ENCODE results near the gene ZNF800.
"Not testable (repeated sequence)": the region's sequence is repeated elsewhere in the genome, so short reads cannot be mapped to it uniquely, and the experiment has no call there.

Gene ZNF800

GRCh38 chr7:127409629-127410028 lies 17.1 kb upstream of the ZNF800 start:
- in situ Hi-C loops (cut with MboI; ENCODE audit: low pct_unique_long_range_greater_than_20kb, low sequenced_read_pairs, unreplicated experiment) = loop anchor here (5.0 kb wide), 1 partner anchor 62 kb away; no protein-coding TSS in a partner anchor
- DNase-seq (ENCODE audit: low spot score) = no peak
- peak; percentile 23 for TF ChIP-seq CTCF (IDR thresholded peaks at IDR 0.05; ENCODE audit: extremely low read depth, insufficient read depth, missing control alignments)

- peak; percentile 38 for DNase-seq (ENCODE audit: low spot score)
- in situ Hi-C loops (cut with MboI; ENCODE audit: low pct_unique_long_range_greater_than_20kb, low sequenced_read_pairs, unreplicated experiment) = no loop called here
- no peak for TF ChIP-seq CTCF (IDR thresholded peaks at IDR 0.05; ENCODE audit: extremely low read depth, insufficient read depth, missing control alignments)
Observed at GRCh38 chr7:127404286-127405072, 12.0 kb upstream of the ZNF800 start.

GRCh38 chr7:127396184-127396583 lies 3.7 kb upstream of the ZNF800 start:
- peak; percentile 18 for DNase-seq (ENCODE audit: low spot score)
- no peak for TF ChIP-seq CTCF (IDR thresholded peaks at IDR 0.05; ENCODE audit: extremely low read depth, insufficient read depth, missing control alignments)
- in situ Hi-C loops (cut with MboI; ENCODE audit: low pct_unique_long_range_greater_than_20kb, low sequenced_read_pairs, unreplicated experiment) = no loop called here

GRCh38 chr7:127395104-127395503 lies 2.6 kb upstream of the ZNF800 start:
- in situ Hi-C loops (cut with MboI; ENCODE audit: low pct_unique_long_range_greater_than_20kb, low sequenced_read_pairs, unreplicated experiment); DNase-seq (ENCODE audit: low spot score): not testable (repeated sequence)

- no peak for TF ChIP-seq CTCF (IDR thresholded peaks at IDR 0.05; ENCODE audit: extremely low read depth, insufficient read depth, missing control alignments)
- DNase-seq (ENCODE audit: low spot score) = no peak
- in situ Hi-C loops (cut with MboI; ENCODE audit: low pct_unique_long_range_greater_than_20kb, low sequenced_read_pairs, unreplicated experiment) = no loop called here
Observed at GRCh38 chr7:127393368-127394058, 1.0 kb upstream of the ZNF800 start.

GRCh38 chr7:127392182-127392565 lies 334 bp downstream of the ZNF800 start:
- in situ Hi-C loops (cut with MboI; ENCODE audit: low pct_unique_long_range_greater_than_20kb, low sequenced_read_pairs, unreplicated experiment) = no loop called here
- peak; percentile 66 for DNase-seq (ENCODE audit: low spot score)
- no peak for TF ChIP-seq CTCF (IDR thresholded peaks at IDR 0.05; ENCODE audit: extremely low read depth, insufficient read depth, missing control alignments)

GRCh38 chr7:127391591-127392181 lies 822 bp downstream of the ZNF800 start:
- no peak for TF ChIP-seq CTCF (IDR thresholded peaks at IDR 0.05; ENCODE audit: extremely low read depth, insufficient read depth, missing control alignments)
- in situ Hi-C loops (cut with MboI; ENCODE audit: low pct_unique_long_range_greater_than_20kb, low sequenced_read_pairs, unreplicated experiment) = no loop called here
- DNase-seq (ENCODE audit: low spot score) = peak; percentile 37
